ENCODE measurements around the gene STS.
A peak's percentile ranks its signal among the peaks of the same experiment; 100 is the strongest.
"Not testable (repeated sequence)": the region's sequence is repeated elsewhere in the genome, so short reads cannot be mapped to it uniquely, and the experiment has no call there.

The STS gene

DNA sequence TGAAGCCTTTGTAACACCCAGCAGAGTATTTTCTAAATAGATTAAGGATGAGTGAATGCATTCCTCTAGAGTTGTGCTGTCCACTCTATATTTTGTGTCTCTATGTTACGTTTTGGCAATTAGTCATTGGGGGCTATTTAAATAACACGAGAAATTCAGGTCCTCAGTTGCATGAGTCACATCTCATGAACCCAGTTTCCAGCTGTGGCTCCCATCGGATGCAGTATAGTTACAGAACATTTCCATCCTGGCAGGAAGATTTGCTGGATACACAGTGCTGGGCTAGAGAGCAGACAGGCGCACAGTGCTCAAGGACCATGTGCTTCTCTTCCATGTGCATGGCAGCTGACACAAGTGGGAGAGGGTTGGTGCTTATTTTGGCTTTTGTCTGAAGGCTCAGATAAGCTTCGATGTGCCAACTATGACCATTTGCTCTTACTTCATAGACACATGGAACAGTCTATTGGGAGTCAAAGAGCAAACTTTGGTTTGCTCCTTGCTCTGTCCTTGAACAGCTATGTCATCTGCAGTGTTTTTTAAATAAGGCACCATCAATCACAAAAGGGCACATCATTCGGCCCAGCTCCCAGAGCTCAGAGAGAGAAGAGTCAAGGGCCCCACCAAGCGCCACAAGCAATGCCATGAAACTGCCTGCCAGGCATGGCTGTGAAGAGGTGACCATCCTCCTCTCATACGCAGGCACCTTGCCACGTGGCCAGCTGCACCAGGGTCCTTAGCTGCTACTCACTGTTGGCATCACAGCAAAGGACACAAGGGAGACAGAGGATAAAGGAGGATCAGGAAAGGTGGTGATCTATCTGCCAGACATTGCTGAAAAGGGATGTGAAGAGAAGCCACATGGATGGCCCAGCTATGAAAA, 8.1 kb upstream of the STS start:
- no peak for DNase-seq (ENCODE audit: low read depth in 2 of 2)

GRCh38 chrX:7143076-7143475, 4.4 kb upstream of the STS start:
- DNase-seq (ENCODE audit: low read depth in 2 of 2), result no peak

GRCh38 chrX:7143941-7144525, 3.5 kb upstream of the STS start:
- no peak for DNase-seq (ENCODE audit: low read depth in 2 of 2)

DNA sequence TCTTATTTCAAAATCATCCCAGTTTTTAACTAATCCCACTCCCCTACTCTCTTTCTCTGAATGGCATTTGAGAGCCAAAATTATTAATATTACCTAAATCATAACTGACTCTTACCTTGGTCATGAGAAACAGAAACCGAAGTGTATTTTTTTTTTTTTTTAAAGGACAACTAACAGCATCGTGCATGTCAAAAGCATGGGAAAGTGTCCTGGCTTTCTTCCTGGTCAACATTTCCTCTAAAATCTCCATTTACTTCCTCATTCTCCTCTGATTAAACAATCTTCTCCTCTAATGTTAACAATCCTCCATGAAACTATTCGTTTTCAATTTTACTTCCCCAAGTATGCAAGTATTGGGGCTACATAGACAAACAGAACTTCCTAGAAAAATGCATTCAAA, 2.1 kb upstream of the STS start:
- no peak for DNase-seq (ENCODE audit: low read depth in 2 of 2)

DNA sequence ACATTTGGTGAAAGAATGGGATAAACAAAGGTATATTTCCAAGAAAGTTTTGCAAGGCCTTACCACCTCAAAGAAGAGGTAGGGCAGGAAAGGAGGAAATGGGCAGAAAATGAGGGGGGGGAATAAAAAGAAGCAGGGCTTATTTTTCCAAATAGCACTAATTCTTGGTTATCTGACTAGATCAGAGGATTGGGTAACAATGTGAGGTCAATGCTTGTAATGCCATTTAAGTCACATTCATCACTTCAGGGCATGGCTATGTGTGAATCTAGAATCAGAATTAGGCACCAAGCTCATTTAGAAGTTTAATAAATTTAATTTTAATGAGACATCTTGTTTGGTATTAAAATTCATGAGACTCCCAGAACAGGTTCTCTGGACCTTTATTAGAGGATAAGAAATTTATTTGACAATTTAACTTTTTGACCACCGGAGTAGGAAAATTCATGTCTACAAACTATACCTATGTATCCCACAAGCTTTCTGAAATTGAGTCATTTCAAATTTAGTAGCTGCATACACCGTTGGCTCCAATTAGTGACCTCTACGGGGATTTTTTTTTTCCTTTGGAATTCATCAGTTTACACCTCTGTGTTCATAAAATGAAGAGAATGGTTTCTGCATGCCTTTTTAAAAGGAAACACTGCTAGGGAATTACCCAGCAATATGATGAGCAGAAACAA, 1.4 kb upstream of the STS start:
- no peak for DNase-seq (ENCODE audit: low read depth in 2 of 2)

DNA sequence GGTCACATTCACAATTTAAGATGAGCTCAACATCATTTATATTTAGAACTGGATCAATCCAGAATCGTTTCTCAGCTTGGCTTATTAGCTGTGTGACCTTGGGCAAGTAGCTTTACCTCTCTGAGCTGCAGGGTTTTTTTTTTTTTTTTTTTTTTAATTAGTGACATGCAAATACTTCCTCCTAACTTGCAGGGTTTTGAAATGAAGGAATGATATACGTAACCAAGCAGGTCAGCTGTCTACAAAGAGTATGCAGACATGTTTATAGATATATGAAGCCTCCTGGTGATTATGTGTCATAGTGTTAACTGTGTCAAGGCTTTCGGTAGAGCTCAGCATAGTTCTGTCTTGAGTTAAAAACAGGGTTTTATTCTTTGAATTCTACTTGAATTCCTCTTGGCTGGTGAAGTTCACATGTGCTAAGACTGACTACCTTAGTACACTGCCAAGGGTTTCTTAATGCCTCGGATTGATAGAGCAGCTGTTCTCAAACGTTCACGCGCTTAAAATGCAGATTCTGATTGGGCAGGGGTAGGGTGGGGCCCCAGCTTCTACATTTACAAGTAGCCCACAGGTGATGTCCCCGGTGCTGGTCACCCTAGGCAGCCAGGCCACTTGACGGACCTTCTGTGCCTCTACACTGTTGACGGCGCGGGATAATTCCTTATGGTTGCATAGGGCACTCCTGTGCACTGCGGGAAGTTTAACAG, 654 bp upstream of the STS start:
- DNase-seq (ENCODE audit: low read depth in 2 of 2), result no peak

GRCh38 chrX:7147978-7148854, 704 bp downstream of the STS start, which contains the start of gene PUDP:
Gene PUDP (minus strand): TSS chrX:7148153. CDS start chrX:7148113, 40 bp downstream.
- DNase-seq (ENCODE audit: low read depth in 2 of 2), result peak; percentile 50 to 62

DNA sequence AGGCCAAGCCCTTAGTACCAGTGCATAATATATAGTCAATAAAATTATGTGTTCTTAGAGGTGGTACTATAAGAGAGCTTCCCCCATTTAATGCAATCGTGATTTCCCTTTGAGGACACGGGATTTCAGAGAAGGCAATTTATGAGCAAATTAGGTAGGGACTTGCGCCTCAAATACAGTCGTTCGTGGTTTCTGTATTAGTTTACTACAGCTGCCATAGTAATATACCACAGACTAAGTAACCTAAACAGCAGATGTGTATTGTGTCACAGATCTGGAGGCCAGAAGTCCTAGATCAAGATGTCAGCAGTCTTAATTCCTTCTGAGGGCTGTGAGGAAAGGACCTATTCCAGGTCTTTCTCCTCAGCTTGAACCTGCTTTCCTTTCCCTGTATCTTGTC, 1.9 kb downstream of the STS start:
- no peak for DNase-seq (ENCODE audit: low read depth in 2 of 2)

GRCh38 chrX:7153231-7153630, 5.7 kb downstream of the STS start:
- no peak for DNase-seq (ENCODE audit: low read depth in 2 of 2)

- no peak for DNase-seq (ENCODE audit: low read depth in 2 of 2)
Observed at GRCh38 chrX:7154041-7154597, 6.6 kb downstream of the STS start.

DNA sequence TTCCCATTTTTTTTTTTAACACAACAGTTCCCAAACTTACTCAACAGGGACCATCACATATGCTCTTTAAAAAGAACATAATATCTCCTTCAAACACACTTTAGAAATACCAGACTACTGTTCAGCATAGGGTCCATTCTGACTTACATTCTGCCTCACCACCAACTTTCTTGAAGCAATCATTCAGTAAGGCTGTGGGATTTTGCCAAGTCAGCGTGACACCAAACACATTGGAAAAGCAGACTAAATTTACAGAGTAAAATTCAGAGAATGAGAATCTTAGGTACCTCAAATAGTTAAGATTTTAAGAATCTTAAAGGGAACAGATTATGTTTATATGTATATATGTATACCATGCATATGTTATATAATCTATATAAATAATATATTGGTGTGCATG, 7.7 kb downstream of the STS start:
- no peak for DNase-seq (ENCODE audit: low read depth in 2 of 2)

DNA sequence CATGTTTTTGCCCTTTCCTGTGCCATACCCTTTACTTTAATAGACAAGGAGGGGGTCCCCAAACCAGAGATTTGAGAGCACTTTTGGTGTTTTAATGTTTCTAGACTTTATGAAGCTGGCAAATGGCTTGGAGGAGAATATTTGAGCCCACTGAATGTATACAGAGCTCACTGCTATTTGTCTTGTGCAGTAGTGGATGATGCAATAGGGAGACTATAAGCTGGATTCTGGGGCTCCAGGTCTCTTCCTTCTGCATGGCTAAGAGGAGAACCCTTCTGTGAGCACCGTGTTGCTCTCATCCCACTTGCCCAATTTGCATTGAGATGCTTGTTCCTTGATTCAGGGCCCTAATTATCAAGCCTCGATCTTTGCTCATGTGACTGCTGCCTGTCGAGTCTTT, 9.4 kb downstream of the STS start:
- DNase-seq (ENCODE audit: low read depth in 2 of 2), result no peak

DNA sequence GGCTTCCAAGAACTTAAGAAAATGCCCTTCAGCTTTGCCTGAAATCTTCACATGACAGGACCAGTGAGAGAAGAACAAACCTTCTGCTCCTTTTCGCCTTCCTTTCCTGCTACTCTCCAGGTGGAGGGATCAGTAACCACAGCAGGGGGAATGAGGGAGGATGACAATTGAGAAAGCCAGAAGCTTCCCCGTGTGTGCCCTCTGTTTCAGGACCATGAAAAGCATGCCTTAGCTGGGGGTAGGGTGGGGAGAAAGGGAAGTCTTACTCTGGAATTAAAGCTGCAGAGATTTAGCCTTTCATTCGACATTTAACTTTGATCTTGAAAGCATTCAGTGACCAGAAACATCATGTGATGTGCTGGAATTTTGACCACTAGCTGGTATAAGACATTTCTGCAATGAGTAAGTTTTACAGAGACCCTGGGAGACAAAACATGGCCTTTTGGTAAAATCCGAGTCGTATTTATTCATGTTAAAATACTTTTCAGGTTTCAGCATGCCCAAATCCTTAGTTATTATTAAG, 11.0 kb downstream of the STS start:
- DNase-seq (ENCODE audit: low read depth in 2 of 2), result no peak

DNA sequence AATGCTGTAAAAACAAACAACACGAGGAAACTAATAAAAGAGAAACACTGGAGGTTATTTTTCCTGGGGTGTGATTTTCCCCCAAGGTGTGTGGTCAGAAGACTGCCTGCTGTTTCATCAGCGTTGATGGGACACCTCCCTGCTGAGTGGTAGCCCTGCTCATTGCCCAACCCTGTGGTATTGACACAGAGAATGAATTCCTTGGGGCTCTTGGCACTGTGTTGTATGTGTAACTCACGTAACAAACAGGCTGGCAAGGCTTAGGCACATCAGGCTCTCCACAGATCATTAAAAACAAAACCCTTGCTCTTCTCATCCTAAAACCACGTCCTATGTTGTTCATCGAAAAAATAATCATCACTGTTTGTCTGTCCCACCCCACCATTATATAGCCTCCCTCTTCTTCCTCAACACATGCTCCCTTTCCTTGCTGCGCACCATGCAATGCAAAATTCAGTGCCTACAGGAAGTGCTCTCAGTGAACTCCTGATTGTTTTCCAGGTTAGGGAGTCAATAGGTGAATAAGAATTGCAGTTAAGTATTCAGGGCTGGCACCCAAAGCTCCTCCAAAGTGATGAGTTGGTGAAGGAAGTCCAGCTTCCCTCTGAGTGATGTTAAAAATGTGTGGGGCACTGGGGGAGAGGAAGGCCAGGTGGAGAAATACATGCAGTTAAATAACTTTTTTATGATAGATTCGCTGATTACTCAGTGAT, 11.8 kb downstream of the STS start:
- no peak for DNase-seq (ENCODE audit: low read depth in 2 of 2)

GRCh38 chrX:7163146-7163677, 15.7 kb downstream of the STS start:
- no peak for DNase-seq (ENCODE audit: low read depth in 2 of 2)

- DNase-seq (ENCODE audit: low read depth in 2 of 2), result no peak
Observed at GRCh38 chrX:7164174-7164573, 16.7 kb downstream of the STS start.

DNA sequence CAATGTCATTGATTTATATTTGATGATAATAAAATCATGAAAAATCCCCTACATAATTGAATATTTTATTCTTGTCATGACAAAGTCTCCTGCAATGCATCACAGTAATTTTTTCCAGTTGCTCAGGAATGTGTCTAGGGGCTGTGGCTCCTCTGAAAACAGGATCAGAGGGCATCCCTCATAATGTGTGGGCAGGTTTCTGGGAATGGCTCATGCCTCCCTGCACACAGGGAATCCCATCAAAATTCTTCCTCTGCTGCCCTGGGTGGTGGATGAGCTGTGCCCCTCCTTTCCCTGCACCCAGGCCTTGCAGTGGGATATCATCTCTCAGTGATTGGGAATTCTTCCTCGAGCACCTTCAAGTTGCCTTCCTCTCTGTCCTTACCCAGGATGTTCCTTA, 20.9 kb downstream of the STS start:
- no peak for DNase-seq (ENCODE audit: low read depth in 2 of 2)

- DNase-seq (ENCODE audit: low read depth in 2 of 2), result no peak
Observed at GRCh38 chrX:7169627-7170026, 22.1 kb downstream of the STS start.

DNA sequence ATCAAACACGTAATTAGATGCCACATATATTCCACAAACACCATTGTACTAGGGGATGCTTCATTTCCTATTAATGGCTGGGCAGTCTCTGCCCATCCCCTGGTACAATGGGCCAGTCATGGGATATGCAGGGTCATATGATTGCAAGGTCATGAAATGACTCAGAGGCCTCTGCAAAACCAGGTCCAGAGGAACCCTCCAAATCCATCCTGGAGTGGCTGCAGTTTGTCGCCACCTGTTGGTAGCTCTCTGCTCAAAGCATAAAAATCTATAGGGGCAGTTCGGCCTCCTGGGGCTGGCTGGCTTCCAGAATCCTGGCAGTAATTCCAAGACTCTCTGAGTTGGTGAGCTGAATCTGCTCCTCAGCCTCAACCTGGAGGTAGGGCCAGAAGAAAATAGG, 23.4 kb downstream of the STS start:
- DNase-seq (ENCODE audit: low read depth in 2 of 2), result no peak

- not testable (repeated sequence) for DNase-seq (ENCODE audit: low read depth in 2 of 2)
Observed at GRCh38 chrX:7178859-7179258, 31.3 kb downstream of the STS start.

Measured in stimulated activated CD4-positive, alpha-beta T cell treated with anti-CD3 and anti-CD28 coated beads, Interleukin-1b, Interleukin-23, amount 100 ng/mL, for 1 hour (primary cell).